ENCODE data around the gene SUPT4H1.

DNA sequence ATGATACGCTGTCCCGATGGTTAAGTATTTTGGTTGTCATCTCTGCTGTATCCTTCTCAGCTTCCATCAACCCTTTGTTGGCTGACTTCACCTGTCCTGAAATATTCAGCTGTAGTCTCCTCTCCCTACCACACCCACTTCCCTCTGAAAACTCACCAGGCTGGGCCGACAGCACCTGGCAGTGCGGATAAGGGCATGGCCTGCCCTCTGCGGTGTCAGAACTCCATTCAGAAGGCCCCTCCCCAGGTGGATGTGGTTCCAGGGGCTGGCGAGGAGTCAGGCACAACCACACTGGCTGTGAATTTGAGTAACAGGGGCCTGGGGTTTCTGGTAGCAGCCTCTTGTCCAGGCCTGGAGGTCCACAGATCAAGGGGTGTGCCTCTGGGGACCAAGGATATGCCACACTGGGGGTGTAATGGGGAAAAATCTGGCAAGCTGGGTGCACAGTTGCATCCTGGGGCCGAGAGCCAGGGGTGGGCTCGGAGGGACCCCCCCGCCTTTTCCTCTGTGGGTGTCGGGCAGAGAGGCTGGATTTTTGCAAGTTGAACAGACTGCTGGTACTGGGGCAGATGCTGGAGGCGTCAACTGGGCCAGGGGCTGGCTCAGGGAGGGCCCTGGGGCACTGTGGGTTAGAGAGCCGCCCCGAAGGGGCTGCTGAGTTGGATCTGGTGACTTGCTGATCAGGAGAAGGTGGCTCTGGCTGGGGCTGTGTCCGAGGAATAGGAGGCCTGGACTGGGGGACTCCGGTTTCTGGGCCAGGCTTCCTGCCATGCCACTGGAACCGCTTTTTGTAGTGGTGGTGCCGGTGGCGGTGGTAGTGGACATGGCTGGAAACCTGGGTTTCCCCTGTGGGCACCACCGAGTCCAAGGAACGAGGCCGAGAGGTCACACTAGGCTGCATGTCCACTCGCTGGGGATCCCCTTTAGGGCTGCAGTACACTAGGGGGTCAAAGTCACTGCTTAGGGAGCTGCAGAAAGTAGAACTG, 5.6 kb upstream of the SUPT4H1 start:
- TF ChIP-seq RAD21 (IDR thresholded peaks at IDR 0.05; ENCODE audit: low read depth) (no peak), CEBPB (IDR thresholded peaks at IDR 0.05) (no peak)

All from Ishikawa (cell line).